Measurements from ENCODE around the gene CRYBG2. TPM values are rescaled to one million over a fixed set of nuclear protein-coding genes. Genes with fewer than 3 reads are reported as not detected.
"Not testable (repeated sequence)": the region's sequence is repeated elsewhere in the genome, so short reads cannot be mapped to it uniquely, and the experiment has no call there.

The CRYBG2 gene
- total RNA-seq, 1 experiment from 2014 or later, result 0.64 TPM

- ChIA-PET POLR2A (no interaction called here), CTCF (no interaction called here)
- no TSS peak for BruUV-seq (replicated peaks)
- H3K4me1 ChIP-seq (ENCODE audit: control insufficient read depth, insufficient read depth, low read length), result no peaks in the 10 kb centered on the region
- H3K9me3 ChIP-seq (ENCODE audit: control insufficient read depth, insufficient read depth, low read depth, low read length), result no peaks in the 10 kb centered on the region
- H3K36me3 ChIP-seq (ENCODE audit: control insufficient read depth, insufficient read depth, low read length), result no peaks in the 10 kb centered on the region
- in situ Hi-C loops (cut with HindIII; ENCODE audit: low pct_unique_long_range_greater_than_20kb, low sequenced_read_pairs) (no loop called here), intact Hi-C loops (cut with micrococcal nuclease; ENCODE audit: unreplicated experiment) (no loop called here)
- no peak overlapping the region for H3K4me3 ChIP-seq (ENCODE audit: low read depth in 2 of 2, low read length in 2 of 2)
- no peak for ATAC-seq
- DNase-seq (ENCODE audit: low read depth, low spot score), result no peak
- H3K27me3 ChIP-seq (ENCODE audit: control insufficient read depth, insufficient read depth, low read length), result no peaks in the 10 kb centered on the region
- H3K27ac ChIP-seq (ENCODE audit: low read length), result no peak overlapping the region
- TF ChIP-seq TCF7L2 (IDR thresholded peaks at IDR 0.05; ENCODE audit: low read depth, low read length) (no peak), REST (IDR thresholded peaks at IDR 0.05; ENCODE audit: insufficient read depth in 1 of 2, low read depth in 2 of 2, low read length in 1 of 2) (no peak), POLR2AphosphoS5 (IDR thresholded peaks at IDR 0.05; ENCODE audit: low read depth, low read length) (no peak), CTCF (IDR thresholded peaks at IDR 0.05) (no peak), SIN3A (IDR thresholded peaks at IDR 0.05; ENCODE audit: borderline replicate concordance, insufficient read depth, low read depth, low read length) (no peak)
Observed at GRCh38 chr1:26330276-26330675, 23.7 kb downstream of the CRYBG2 start.

GRCh38 chr1:26329380-26329779, 24.6 kb downstream of the CRYBG2 start:
- H3K9me3 ChIP-seq (ENCODE audit: control insufficient read depth, insufficient read depth, low read depth, low read length); H3K27ac ChIP-seq (ENCODE audit: low read length); intact Hi-C loops (cut with micrococcal nuclease; ENCODE audit: unreplicated experiment); ATAC-seq; H3K36me3 ChIP-seq (ENCODE audit: control insufficient read depth, insufficient read depth, low read length); POLR2A ChIA-PET; DNase-seq (ENCODE audit: low read depth, low spot score); in situ Hi-C loops (cut with HindIII; ENCODE audit: low pct_unique_long_range_greater_than_20kb, low sequenced_read_pairs); H3K4me1 ChIP-seq (ENCODE audit: control insufficient read depth, insufficient read depth, low read length); H3K27me3 ChIP-seq (ENCODE audit: control insufficient read depth, insufficient read depth, low read length); BruUV-seq (replicated peaks); H3K4me3 ChIP-seq (ENCODE audit: low read depth in 2 of 2, low read length in 2 of 2): not testable (repeated sequence)
- CTCF ChIA-PET, result interaction anchor here (0.7 kb wide), 1 partner anchor 160 kb away, joined by 5 read pairs; no protein-coding TSS in a partner anchor

- no peaks in the 10 kb centered on the region for H3K4me1 ChIP-seq (ENCODE audit: control insufficient read depth, insufficient read depth, low read length)
- DNase-seq (ENCODE audit: low read depth, low spot score) (no peak), ATAC-seq (no peak)
- H3K27ac ChIP-seq (ENCODE audit: low read length), result no peak overlapping the region
- TF ChIP-seq SIN3A (IDR thresholded peaks at IDR 0.05; ENCODE audit: borderline replicate concordance, insufficient read depth, low read depth, low read length) (no peak), REST (IDR thresholded peaks at IDR 0.05; ENCODE audit: insufficient read depth in 1 of 2, low read depth in 2 of 2, low read length in 1 of 2) (no peak), CTCF (IDR thresholded peaks at IDR 0.05) (no peak), TCF7L2 (IDR thresholded peaks at IDR 0.05; ENCODE audit: low read depth, low read length) (no peak), POLR2AphosphoS5 (IDR thresholded peaks at IDR 0.05; ENCODE audit: low read depth, low read length) (no peak)
- ChIA-PET POLR2A (interaction anchor here (0.7 kb wide), 2 partner anchors 41 to 173 kb away, joined by 9 read pairs; no protein-coding TSS in a partner anchor), CTCF (interaction anchor here (0.7 to 0.9 kb wide), 3 partner anchors 91 to 180 kb away, joined by 3 to 6 read pairs (median 5); no protein-coding TSS in a partner anchor)
- no peaks in the 10 kb centered on the region for H3K27me3 ChIP-seq (ENCODE audit: control insufficient read depth, insufficient read depth, low read length)
- intact Hi-C loops (cut with micrococcal nuclease; ENCODE audit: unreplicated experiment), result no loop called here
- BruUV-seq (replicated peaks), result no TSS peak
- no peak overlapping the region for H3K4me3 ChIP-seq (ENCODE audit: low read depth in 2 of 2, low read length in 2 of 2)
- H3K9me3 ChIP-seq (ENCODE audit: control insufficient read depth, insufficient read depth, low read depth, low read length), result no peaks in the 10 kb centered on the region
- no peaks in the 10 kb centered on the region for H3K36me3 ChIP-seq (ENCODE audit: control insufficient read depth, insufficient read depth, low read length)
- in situ Hi-C loops (cut with HindIII; ENCODE audit: low pct_unique_long_range_greater_than_20kb, low sequenced_read_pairs), result no loop called here
Observed at GRCh38 chr1:26328597-26328996, 25.3 kb downstream of the CRYBG2 start.

All from Panc1 (cell line).